HL-60/S4 treated with retinoic acid at 250 ng/mL for 4 days and 3 days (cell line): Measurements from ENCODE around the gene SPG11.
"Not testable (repeated sequence)": the region's sequence is repeated elsewhere in the genome, so short reads cannot be mapped to it uniquely, and the experiment has no call there.

Experiments used
- in situ Hi-C: fragments of 300-500 bp; cut with MboI; formaldehyde crosslinking; loops from 2 replicates; pipeline ENCODE4 v1.7.0; 2022; ENCODE audit warnings: low sequenced_read_pairs

The SPG11 gene

GRCh38 chr15:44636976-44637375, 26.5 kb downstream of the SPG11 start:
- in situ Hi-C loops: no loop called here

GRCh38 chr15:44633603-44634002, 29.9 kb downstream of the SPG11 start:
- in situ Hi-C loops: no loop called here

- in situ Hi-C loops: not testable (repeated sequence)
Observed at GRCh38 chr15:44625286-44625685, 38.2 kb downstream of the SPG11 start.

- in situ Hi-C loops: no loop called here
Observed at GRCh38 chr15:44623178-44623577, 40.3 kb downstream of the SPG11 start.

- in situ Hi-C loops: no loop called here
Observed at GRCh38 chr15:44620081-44620480, 43.4 kb downstream of the SPG11 start.

GRCh38 chr15:44616974-44617373, 46.5 kb downstream of the SPG11 start:
- in situ Hi-C loops: no loop called here

GRCh38 chr15:44606740-44607139, 56.7 kb downstream of the SPG11 start:
- in situ Hi-C loops: no loop called here

- in situ Hi-C loops: no loop called here
Observed at GRCh38 chr15:44603126-44603525, 60.3 kb downstream of the SPG11 start.

GRCh38 chr15:44598892-44599291, 64.6 kb downstream of the SPG11 start:
- in situ Hi-C loops: no loop called here

GRCh38 chr15:44598066-44598465, 65.4 kb downstream of the SPG11 start:
- in situ Hi-C loops: no loop called here

GRCh38 chr15:44596511-44597010, 66.9 kb downstream of the SPG11 start:
- in situ Hi-C loops: no loop called here

- in situ Hi-C loops: no loop called here
Observed at GRCh38 chr15:44595656-44596510, 67.6 kb downstream of the SPG11 start.

GRCh38 chr15:44595246-44595645, 68.2 kb downstream of the SPG11 start:
- in situ Hi-C loops: no loop called here

- in situ Hi-C loops: no loop called here
Observed at GRCh38 chr15:44593042-44593736, 70.3 kb downstream of the SPG11 start.

GRCh38 chr15:44591326-44591725, 72.1 kb downstream of the SPG11 start:
- in situ Hi-C loops: no loop called here

GRCh38 chr15:44588541-44588940, 74.9 kb downstream of the SPG11 start:
- in situ Hi-C loops: no loop called here

- in situ Hi-C loops: no loop called here
Observed at GRCh38 chr15:44585633-44586032, 77.8 kb downstream of the SPG11 start.

- in situ Hi-C loops: no loop called here
Observed at GRCh38 chr15:44584162-44584749, 79.2 kb downstream of the SPG11 start.

GRCh38 chr15:44580105-44580504, 83.4 kb downstream of the SPG11 start:
- in situ Hi-C loops: no loop called here

GRCh38 chr15:44574734-44575133, 88.7 kb downstream of the SPG11 start:
- in situ Hi-C loops: no loop called here

- in situ Hi-C loops: no loop called here
Observed at GRCh38 chr15:44573386-44573785, 90.1 kb downstream of the SPG11 start.

- in situ Hi-C loops: no loop called here
Observed at GRCh38 chr15:44570361-44570760, 93.1 kb downstream of the SPG11 start.
